Activated gamma-delta T cell (primary cell): ENCODE data around the gene SSUH2.
"Not testable (repeated sequence)": the region's sequence is repeated elsewhere in the genome, so short reads cannot be mapped to it uniquely, and the experiment has no call there.

ENCODE experiments used
- DNase-seq: peaks from one replicate; lab custom pipeline; 2025; lab: John Stamatoyannopoulos, UW

The SSUH2 gene

GRCh38 chr3:8658306-8659212 is 14.0 kb upstream of the SSUH2 start:
- DNase-seq: no peak

- DNase-seq: no peak
Observed at GRCh38 chr3:8657804-8658305, 13.3 kb upstream of the SSUH2 start.

DNA sequence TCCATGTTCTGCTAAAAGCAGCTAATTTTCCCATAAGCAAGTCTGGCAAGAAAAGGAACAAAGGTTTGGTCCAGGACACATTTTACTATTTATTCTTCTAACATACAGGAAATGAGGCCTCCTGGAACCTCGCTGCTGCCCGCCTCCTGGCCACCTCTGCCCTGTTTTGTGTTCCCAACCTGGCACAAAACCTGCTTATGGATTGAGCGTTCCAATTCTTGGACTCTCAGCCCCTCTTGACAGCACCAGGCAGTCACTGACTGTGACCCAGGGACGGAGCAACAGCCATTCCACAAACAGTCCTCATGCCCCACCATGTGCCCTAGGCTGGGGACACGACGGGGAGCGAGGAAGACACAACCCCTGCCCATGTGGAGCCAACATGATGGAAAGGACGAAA is 11.6 kb upstream of the SSUH2 start:
- no peak for DNase-seq

GRCh38 chr3:8655387-8655835 is 10.8 kb upstream of the SSUH2 start:
- no peak for DNase-seq

- not testable (repeated sequence) for DNase-seq
Observed at GRCh38 chr3:8654572-8655329, 10.2 kb upstream of the SSUH2 start.

DNA sequence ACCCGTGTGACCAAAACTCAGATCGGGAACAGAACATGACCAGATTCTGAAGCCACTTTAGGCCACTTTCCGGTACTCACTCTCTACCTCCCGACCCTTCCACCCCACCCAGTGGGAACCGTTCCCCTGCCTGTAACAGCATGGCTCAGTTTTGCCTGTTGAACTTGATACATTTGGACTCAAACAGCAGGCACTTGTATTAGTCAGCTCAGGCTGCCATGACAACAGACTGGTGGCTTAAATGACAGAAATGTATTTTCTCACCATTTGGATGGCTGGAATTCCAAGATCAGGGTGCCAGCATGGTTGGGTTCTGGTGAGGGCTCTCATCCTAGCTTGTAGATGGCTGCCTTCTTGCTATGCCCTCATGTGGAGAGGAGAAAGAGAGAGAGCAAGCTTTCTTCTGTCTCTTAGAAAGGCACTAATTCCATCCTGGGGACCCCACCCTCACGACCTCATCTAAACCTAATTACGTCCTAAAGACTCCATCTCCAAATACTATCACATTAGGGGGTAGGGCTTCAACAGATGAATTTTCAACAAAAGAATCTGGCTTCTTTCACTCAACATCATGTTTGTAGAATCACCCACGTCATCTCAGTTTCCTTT is 9.3 kb upstream of the SSUH2 start:
- no peak for DNase-seq

GRCh38 chr3:8652324-8652987 is 7.9 kb upstream of the SSUH2 start:
- DNase-seq: no peak

GRCh38 chr3:8651418-8652323 is 7.1 kb upstream of the SSUH2 start:
- no peak for DNase-seq

DNA sequence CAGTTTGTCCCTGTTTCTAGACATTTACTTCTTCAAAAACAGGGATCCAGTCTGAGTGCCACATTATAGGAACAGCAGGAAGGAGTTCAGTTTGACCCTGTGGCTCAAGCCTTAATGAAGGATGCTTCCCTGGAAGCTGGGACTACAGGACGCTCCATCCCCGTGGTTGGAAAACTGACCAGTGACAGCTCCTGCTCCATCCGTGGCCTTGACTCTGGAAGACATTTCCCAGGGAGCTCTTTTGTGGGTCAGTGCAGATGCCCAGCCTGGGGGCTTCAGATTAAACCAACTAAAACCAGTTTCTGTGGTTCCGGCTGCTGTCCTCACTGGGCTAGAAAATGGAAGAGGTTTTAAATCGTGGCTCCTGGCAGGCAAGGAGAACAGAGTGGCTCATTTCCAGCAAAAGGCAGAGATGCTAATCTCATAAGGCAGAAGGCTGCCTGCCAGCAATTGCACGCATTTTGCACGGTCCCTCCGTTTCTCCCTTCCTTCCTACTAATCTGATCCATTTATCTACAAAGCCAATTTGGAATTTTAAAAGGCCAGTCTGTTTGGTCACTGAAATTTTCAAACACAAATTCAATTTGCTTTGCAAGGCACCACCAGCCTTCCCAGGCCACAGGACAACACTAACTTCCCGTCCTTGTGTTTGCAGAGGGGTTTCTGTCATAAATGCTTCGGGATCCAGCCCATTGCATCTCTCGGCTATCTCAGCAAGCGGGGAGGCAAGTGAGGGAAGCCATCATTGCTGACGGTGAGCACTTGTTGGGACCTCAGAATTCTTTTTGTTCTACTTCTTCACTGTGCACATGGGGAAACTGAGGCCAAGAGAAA is 6.2 kb upstream of the SSUH2 start:
- DNase-seq: no peak

GRCh38 chr3:8649757-8650156 is 5.2 kb upstream of the SSUH2 start:
- no peak for DNase-seq

DNA sequence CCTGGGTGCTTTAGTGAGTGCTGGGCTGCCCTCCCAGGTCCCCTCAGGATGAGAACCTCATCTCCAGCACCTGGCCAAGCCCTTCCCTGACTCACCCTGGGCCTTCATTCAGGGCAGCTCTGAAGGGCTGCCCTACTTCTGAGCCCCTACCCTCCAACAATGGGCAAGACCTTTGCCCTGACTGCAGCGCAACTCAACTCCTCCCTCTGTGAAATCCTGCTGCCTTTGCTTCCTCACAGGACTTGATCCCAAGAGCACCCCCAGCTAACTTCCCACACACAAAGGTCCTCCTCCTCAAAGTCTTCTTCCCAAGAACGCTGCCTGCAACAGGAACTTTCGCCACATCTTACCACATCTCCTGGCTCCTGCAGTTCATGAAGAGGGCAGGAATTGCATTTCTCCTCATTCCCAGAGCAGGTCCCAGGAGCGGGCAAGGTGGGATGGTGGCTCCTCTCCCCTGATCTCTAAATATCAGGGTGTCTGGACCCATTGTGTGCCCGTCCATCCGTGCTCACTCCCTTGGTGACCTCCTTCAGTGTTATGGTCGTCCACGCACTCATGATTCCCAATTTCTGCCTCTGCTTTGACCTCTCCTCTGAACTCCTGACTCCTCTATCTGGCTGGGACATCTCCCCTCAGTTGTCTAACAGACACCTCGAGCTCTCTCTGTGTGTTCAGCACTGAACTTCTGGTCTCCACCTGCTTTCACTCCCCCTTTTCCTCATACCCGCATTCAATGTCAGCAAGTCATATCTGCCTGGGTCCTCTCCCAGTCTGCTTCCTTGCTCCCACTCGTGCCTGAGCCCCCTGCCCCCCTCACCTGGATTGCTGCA is 4.5 kb upstream of the SSUH2 start:
- DNase-seq: no peak

- no peak for DNase-seq
Observed at GRCh38 chr3:8647137-8647985, 2.8 kb upstream of the SSUH2 start.

GRCh38 chr3:8646313-8646938 is 1.8 kb upstream of the SSUH2 start:
- DNase-seq: no peak

GRCh38 chr3:8645712-8646111 is 1.1 kb upstream of the SSUH2 start:
- DNase-seq: no peak

DNA sequence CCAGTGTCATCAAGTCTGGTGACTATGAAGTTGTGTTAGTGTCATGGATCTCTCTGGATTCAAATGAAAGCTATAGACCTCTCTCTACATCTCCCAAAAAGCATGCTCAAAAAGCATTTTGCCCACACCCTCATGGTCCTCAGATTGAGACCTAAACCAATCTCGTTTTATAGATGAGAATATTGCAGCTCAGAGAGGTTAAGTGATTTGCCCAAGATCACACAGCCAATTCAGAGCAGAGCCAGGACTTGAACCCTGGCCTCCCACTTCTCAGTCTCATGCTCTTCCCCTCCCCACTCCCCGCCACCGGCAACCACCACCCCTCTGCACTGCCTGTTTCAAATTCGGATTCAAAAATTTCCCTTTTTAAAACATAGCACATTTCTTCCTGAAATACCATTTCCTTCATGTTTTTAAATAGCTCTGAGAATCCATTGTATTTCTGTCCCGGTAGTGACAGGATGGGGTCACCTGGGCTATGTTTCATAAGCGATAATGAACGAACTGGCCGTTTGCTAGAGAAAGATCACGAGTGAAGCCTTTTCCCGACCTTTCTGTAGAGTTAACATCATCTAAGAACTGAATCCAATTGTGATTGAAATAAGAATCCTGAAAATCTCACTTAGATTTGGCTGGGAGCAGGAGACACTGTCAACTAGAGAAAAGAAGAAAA is 769 bp downstream of the SSUH2 start:
- no peak for DNase-seq

DNA sequence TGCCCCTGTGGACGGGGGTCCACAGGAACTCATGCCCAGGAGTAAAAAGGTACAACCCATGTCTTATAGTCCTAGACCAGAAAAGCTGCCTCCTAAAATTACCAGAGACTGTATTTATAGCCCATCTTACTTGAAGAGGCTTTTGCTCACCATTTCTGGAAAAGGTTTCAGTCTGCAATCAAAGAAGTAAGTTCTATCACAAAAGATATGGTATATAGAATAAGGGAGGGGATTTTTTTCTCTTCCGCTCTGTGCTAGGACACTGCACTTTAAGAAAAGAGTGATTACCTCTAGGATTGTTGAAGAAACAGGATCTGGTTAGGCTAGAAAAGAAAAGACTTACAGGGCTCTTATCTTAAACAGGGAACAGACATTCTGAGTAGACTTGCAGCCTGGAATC is 2.6 kb downstream of the SSUH2 start:
- no peak for DNase-seq

DNA sequence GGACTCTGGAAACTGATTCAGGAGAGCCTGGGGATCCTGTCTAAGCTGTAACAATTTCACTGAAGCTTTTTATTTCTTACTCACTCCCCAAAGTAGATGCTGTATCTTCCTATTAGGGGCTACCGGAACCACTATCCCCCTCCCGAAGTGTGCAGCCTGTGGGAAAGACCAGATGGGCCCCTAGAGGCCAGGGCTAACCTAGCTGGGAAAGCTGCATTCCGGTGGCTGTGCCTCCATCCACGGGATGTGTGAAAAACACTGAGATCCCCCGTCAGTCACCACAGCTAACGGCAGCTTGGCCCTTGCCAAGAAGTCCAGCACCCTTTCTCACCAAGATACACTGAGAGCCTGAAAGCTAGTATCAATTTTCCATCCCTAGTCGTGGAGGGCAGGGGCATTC is 3.1 kb downstream of the SSUH2 start:
- no peak for DNase-seq
